Skeletal muscle satellite cell (primary cell): Measurements from ENCODE around the gene GRB14. TPM values are rescaled to one million over a fixed set of nuclear protein-coding genes. Genes with fewer than 3 reads are reported as not detected.

ENCODE experiments used
- H3K27me3 ChIP-seq: 2 replicates; pipeline ENCODE4 v1.7.0; 2013; ENCODE audit warnings: low read length; ENCODE audit not compliant: control insufficient read depth, insufficient read depth
- H3K36me3 ChIP-seq: 2 replicates; pipeline ENCODE4 v1.7.0; 2013; ENCODE audit warnings: mild to moderate bottlenecking, control low read depth, low read length; ENCODE audit not compliant: insufficient read depth
- H3K4me1 ChIP-seq: 2 replicates; pipeline ENCODE4 v1.7.0; 2013; ENCODE audit warnings: low read length; ENCODE audit not compliant: control insufficient read depth, insufficient read depth
- H3K4me2 ChIP-seq: 2 replicates; pipeline ENCODE4 v1.7.0; 2013; ENCODE audit warnings: mild to moderate bottlenecking, low read length
- H3K4me3 ChIP-seq: 2 replicates; pipeline ENCODE4 v1.7.0; 2013; ENCODE audit warnings: low read length
- H3K9ac ChIP-seq: 2 replicates; pipeline ENCODE4 v1.7.0; 2013; ENCODE audit warnings: mild to moderate bottlenecking, low read depth, low read length, moderate library complexity
- H3K9me3 ChIP-seq: replicated peaks from 2 replicates; pipeline ENCODE4 v1.7.0; 2013; ENCODE audit warnings: mild to moderate bottlenecking, control low read depth, low read length
- total RNA-seq: library from RNA; depleted of rRNA; stranded (reverse); fragments of >200 nt; gene quantifications from 2 replicates; pipeline ENCODE4 v1.2.3, GENCODE V29; 2012; rRNA removed

GRB14 gene
- 4.6 and 5.6 TPM in 2 replicates for total RNA-seq

DNA sequence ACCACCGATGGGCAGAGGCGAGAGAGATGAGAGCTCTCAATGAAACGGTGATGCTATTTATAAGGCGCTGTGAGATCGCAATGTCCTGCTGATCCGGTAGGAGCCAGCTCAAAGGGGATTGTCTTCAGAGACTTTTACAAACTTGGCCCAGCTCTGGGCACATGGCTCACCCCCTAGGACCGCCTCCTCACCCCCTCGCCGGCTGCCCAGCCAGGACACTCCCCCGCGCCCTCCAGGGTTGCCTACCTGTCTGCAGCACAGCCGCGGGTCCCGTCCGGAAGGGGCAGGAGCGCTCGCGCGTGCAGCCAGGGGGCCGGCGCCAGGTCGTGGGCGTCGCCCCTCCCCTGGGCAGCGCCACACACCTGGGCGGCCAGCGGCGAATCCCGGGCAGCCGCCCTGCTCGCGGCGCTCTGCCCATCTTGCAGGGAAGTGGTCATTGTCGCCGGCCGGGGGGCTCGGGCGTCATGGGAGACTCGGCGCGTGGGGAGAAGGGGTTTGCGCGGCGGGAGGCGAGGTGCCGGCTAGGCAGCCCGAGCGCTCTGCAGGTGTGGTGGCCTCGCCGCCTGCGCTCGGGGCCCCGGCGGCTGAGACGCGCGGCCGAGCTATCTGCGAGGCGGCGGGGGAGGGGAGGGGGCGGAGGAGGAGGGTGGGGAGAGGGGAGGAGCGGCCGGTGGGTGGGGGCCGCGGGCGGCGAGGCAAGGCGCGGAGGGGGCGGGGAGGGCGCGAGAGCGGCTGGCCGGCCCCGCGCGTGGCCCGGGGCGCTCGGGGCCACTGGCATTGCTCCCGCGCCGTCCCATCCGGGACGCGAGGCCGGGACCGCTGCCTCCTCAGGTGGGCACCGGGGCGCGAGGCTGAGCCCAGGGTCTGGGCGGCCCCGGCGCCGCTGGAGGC, at the start of gene GRB14:
Gene GRB14 (minus strand): TSS at position 610 of the 891 bp plus-strand sequence. CDS start 173 bp downstream, at position 437.
- Histone ChIP-seq H3K9ac (peak within 1 kb of the TSS; percentile 58), H3K36me3 (no peaks in the 10 kb centered on the region), H3K4me1 (peaks cover 28% of the 10 kb centered on the region), H3K4me2 (peak within 1 kb of the TSS; percentile 97), H3K9me3 (no peaks in the 10 kb centered on the region), H3K4me3 (peak within 1 kb of the TSS; percentile 77), H3K27me3 (no peaks in the 10 kb centered on the region)

- H3K27me3 ChIP-seq = no peaks in the 10 kb centered on the region
- H3K4me1 ChIP-seq = no peaks in the 10 kb centered on the region
- H3K4me2 ChIP-seq = no peak overlapping the region
- H3K4me3 ChIP-seq = no peak overlapping the region
- no peak overlapping the region for H3K9ac ChIP-seq
- H3K9me3 ChIP-seq = no peaks in the 10 kb centered on the region
- no peaks in the 10 kb centered on the region for H3K36me3 ChIP-seq
These were observed 48.0 kb upstream of the GRB14 start for GRCh38 chr2:164669291-164669690.

DNA sequence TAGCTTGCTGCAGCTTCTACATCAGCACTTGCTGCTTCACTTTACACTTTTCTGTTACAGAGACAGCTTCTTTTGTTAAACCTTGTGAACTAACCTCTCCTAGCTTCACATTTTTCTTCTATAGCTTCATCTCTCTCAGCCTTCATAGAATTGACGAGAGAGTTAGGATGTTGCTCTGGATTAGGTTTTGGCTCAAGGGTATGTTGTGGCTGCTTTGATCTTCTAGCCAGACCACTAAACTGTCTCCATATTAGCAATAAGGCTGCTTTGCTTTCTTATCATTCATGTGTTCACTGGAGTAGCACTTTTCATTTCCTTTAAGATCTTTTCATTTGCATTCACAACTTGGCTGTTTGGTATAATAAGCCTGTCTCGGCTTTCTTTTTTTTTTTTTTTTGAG, 46.3 kb upstream of the GRB14 start:
- Histone ChIP-seq H3K36me3 (no peaks in the 10 kb centered on the region), H3K4me1 (no peaks in the 10 kb centered on the region), H3K9ac (no peak overlapping the region), H3K4me3 (no peak overlapping the region), H3K4me2 (no peak overlapping the region), H3K9me3 (no peaks in the 10 kb centered on the region), H3K27me3 (no peaks in the 10 kb centered on the region)

GRCh38 chr2:164664070-164664469, 42.8 kb upstream of the GRB14 start:
- no peaks in the 10 kb centered on the region for H3K9me3 ChIP-seq
- no peak overlapping the region for H3K9ac ChIP-seq
- H3K36me3 ChIP-seq = no peaks in the 10 kb centered on the region
- H3K4me2 ChIP-seq = no peak overlapping the region
- H3K27me3 ChIP-seq = no peaks in the 10 kb centered on the region
- H3K4me1 ChIP-seq = no peaks in the 10 kb centered on the region
- no peak overlapping the region for H3K4me3 ChIP-seq

GRCh38 chr2:164662868-164663631, 41.8 kb upstream of the GRB14 start:
- H3K36me3 ChIP-seq = no peaks in the 10 kb centered on the region
- H3K4me1 ChIP-seq = no peaks in the 10 kb centered on the region
- no peak overlapping the region for H3K9ac ChIP-seq
- H3K4me2 ChIP-seq = no peak overlapping the region
- H3K27me3 ChIP-seq = no peaks in the 10 kb centered on the region
- no peaks in the 10 kb centered on the region for H3K9me3 ChIP-seq
- H3K4me3 ChIP-seq = no peak overlapping the region

GRCh38 chr2:164662066-164662465, 40.8 kb upstream of the GRB14 start:
- H3K4me3 ChIP-seq = no peak overlapping the region
- H3K4me2 ChIP-seq = no peak overlapping the region

GRCh38 chr2:164661349-164661748, 40.1 kb upstream of the GRB14 start:
- Histone ChIP-seq H3K4me3 (no peak overlapping the region), H3K36me3 (no peaks in the 10 kb centered on the region), H3K4me2 (no peak overlapping the region), H3K9ac (no peak overlapping the region), H3K4me1 (peaks cover 11% of the 10 kb centered on the region), H3K27me3 (no peaks in the 10 kb centered on the region), H3K9me3 (no peaks in the 10 kb centered on the region)

More at GRCh38 chr2:164662066-164662465, 40.8 kb upstream of the GRB14 start:
- Histone ChIP-seq H3K36me3 (no peaks in the 10 kb centered on the region), H3K9me3 (no peaks in the 10 kb centered on the region), H3K27me3 (no peaks in the 10 kb centered on the region), H3K4me1 (peaks cover 6% of the 10 kb centered on the region), H3K9ac (no peak overlapping the region)

DNA sequence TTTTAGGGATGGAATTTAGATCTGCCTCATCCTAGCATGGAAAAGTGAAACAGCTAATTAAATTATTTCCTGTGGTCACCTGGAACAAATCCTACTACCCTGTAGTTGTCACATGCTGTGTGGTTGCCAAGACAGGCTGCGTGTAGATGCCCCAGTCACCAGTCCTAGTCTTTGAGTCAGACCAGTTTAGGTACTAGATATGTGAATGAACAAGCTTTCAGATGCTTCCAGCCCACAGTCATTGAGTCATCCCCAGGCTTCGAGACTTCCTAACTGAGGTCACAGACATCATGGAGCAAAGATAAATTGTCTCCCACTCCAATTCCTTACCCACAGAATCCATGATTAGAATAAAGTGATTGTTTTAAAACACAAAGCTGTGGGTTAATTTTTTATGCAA, 35.8 kb upstream of the GRB14 start:
- H3K27me3 ChIP-seq = no peaks in the 10 kb centered on the region
- H3K4me2 ChIP-seq = no peak overlapping the region
- no peak overlapping the region for H3K9ac ChIP-seq
- peaks cover 14% of the 10 kb centered on the region for H3K4me1 ChIP-seq
- H3K4me3 ChIP-seq = no peak overlapping the region
- no peaks in the 10 kb centered on the region for H3K36me3 ChIP-seq
- H3K9me3 ChIP-seq = no peaks in the 10 kb centered on the region

GRCh38 chr2:164655750-164656149, 34.5 kb upstream of the GRB14 start:
- H3K9me3 ChIP-seq = no peaks in the 10 kb centered on the region
- H3K4me2 ChIP-seq = no peak overlapping the region
- H3K36me3 ChIP-seq = no peaks in the 10 kb centered on the region
- H3K4me3 ChIP-seq = no peak overlapping the region
- H3K4me1 ChIP-seq = peaks cover 14% of the 10 kb centered on the region
- H3K27me3 ChIP-seq = no peaks in the 10 kb centered on the region
- no peak overlapping the region for H3K9ac ChIP-seq

DNA sequence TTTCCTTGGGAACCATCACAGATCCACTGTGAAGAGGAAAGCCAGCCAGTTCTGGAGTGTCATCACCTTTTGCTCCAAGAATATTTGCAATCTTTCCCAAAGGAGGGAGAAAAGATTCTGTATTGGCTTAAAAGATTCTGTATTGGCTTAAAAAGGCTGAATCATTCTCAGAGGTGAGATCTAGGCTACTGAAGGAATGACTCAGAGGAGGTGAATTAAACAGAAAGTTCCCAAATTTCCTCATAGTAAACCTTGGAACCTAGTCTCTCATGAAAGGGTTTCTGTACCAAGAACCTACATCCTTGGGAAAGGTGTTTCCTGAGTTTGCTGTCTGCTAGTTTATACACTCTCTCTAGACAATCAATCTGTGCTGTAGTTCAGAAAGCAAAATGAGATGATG, 34.1 kb upstream of the GRB14 start:
- no peaks in the 10 kb centered on the region for H3K27me3 ChIP-seq
- H3K9me3 ChIP-seq = no peaks in the 10 kb centered on the region
- H3K4me3 ChIP-seq = no peak overlapping the region
- H3K9ac ChIP-seq = no peak overlapping the region
- H3K4me1 ChIP-seq = peaks cover 14% of the 10 kb centered on the region
- no peaks in the 10 kb centered on the region for H3K36me3 ChIP-seq
- H3K4me2 ChIP-seq = no peak overlapping the region

GRCh38 chr2:164651361-164651760, 30.1 kb upstream of the GRB14 start:
- Histone ChIP-seq H3K9me3 (no peaks in the 10 kb centered on the region), H3K4me3 (no peak overlapping the region), H3K36me3 (no peaks in the 10 kb centered on the region), H3K27me3 (no peaks in the 10 kb centered on the region), H3K4me1 (peaks cover 3% of the 10 kb centered on the region), H3K4me2 (no peak overlapping the region), H3K9ac (no peak overlapping the region)
